HG02970 (cell line): Measurements from ENCODE around the gene PRELP.

Experiments
- ATAC-seq: cut with Tn5 transposase; IDR thresholded peaks from one replicate; pipeline ENCODE4 v1.9.1; 2021; ENCODE audit warnings: mild to moderate bottlenecking, moderate library complexity, moderate number of reproducible peaks; ENCODE audit not compliant: unreplicated experiment, low FRiP score

PRELP gene

DNA sequence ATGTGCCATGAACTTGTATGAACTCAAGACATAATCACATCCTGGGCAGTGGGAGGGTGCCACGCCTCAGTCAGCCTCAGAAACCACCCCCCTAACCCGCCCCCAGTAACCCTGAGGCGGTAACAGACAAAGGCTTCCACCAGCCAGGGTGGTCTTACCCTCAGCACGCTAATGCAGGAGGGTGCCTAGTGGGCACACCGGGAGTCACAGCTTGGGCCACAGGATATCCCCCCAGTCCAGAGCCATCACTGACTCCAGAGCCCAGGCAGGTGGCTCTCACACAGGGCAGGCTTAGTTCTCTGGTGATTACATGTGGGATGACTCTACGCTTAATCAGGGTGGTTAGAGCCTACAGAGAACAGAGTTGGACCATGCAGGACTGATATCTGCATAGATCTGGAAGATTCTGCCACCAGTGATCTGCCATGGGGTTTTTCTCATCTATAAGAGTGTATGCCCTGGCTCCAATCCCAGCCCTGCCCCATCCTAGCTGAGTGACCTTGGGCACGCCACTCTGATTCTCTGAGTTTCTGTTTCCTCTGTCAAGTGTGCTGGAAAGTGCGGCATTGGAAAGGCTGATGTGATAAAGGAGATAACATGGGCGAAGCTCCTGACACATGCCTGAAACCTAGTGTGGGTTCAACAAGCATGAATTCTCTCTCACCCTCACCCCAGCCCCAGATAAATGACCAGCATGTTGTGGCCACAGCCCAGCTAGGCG is 45.6 kb downstream of the PRELP start:
- ATAC-seq, result no peak

DNA sequence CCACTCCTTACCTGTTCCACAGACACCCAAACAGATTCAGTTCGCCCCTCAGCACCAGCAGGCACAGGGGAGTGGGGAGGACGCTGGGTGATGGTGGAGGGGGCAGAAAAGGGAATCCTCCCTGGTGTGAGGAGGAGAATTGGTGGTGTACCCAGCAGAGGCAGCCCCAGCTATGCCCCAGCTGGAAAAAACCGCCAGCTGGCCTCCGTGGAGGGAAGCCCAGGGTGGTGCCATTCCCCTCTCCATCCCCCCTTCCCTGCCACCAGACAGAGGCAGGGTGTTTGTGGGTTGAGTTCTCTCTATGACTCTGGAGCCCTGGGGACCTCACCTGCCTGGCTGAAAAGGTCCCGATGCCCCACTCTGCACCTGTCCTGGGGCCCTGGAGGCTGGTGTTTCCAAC is 46.2 kb downstream of the PRELP start:
- ATAC-seq, result no peak

DNA sequence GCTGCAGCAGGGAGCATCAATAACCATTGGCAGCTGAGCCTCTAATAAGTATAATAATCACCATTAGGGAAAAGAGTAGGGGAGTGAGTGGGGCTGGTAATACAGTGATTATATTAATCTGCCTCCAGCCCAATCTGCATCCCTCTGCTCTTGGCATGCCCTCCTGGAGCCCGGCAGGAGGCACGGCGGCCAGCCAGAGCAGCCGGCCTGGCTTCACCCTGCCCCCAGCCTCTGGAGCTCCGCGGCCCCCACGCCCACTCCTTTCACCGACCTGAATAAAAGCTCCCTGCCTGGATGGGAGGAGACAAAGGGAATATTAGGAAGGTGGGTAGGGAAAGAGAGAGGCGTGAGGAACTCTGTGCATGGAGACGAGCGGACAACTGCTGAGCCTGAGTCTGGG is 46.6 kb downstream of the PRELP start:
- ATAC-seq, result no peak

DNA sequence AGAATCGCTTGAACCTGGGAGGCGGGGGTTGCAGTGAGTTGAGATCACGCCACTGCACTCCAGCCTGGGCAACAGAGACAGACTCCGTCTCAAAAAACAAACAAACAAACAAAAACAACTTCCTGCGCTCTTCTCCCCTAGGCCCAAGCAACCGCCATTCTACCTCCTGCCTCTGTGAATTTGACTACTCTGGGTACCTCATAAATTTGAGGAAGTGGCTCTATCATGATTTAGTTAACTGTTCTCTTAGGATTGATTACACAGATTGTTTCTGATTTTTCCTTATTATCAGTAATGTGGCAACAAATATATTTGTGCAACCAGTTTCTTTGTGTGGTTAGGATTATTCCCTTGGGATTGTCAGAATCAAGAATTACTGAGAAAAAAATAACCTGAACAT is 48.1 kb downstream of the PRELP start:
- no peak for ATAC-seq

DNA sequence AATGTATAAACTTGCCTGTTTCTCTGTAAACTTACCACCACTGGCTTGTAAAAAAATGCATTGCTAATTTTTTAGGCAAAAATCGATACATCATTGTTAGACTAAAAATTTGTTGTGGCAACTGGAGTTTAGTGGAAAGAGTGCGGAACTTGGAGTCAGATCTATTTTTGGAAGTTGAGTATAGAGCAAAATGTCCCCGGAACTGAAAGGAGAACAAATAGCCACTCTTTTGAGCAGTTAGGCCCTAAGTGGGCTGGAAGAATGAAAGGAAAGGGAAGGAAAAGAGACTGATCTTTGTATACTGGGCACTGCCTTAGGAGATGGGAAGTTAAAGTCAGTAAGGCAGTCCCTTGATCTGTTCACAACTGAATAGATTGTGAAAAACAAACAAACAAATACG is 48.5 kb downstream of the PRELP start:
- ATAC-seq, result no peak

DNA sequence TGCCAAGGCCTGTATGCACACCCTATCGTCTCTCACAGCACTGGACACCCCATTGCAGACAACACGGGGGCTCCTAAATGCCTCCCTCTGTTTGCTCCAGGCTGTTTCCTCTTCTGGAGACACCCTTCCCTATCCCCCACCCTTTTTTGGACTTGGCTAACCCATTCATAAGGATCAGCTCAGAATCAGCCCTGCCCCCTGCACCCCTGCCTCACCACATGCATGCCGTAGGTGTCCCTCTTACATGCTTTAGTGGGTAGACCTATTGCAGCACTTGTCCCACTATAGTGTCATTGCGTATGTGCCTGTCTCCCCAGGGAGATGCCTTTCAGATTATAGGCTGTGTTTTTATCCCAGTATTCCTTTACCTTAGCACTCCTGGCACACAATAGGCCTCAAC is 49.2 kb downstream of the PRELP start:
- ATAC-seq, result no peak

DNA sequence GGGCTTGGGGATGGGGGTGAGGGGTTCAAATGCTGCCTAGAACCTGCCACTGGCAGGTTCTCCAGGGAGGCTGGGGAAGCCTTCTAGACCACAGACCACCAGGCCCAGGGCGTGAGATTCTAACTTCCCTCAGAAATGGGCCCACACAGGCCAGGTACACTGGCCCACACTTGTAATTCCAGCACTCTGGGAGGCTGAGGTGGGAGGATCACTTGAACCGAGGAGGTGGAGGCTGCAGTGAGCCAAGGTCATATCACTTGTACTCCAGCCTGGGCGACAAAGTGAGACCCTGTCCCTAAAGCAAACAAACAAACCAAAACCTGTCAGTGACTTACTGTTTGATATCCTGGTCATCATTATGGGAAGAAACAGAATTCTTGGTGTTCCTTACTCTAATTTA is 50.1 kb downstream of the PRELP start:
- no peak for ATAC-seq

DNA sequence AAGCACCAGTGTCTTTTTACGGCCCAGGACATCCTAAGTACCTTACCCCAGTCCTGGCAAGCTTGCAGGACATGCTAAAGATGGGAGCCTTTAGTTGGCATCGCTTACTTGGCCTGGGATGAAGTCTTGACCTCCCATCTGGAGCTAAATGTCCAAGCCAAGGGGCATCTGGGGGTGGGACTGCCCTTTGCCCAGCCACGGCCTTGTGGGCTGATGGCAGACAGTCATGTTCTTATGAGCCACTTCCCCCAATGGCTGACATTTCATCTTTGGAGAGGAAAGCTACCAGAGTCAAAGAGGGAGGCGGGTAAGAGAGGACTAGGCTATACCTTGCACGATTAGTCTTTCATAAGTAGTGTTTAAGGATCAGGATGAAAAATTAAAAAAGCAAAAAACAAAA is 50.5 kb downstream of the PRELP start:
- ATAC-seq, result no peak

DNA sequence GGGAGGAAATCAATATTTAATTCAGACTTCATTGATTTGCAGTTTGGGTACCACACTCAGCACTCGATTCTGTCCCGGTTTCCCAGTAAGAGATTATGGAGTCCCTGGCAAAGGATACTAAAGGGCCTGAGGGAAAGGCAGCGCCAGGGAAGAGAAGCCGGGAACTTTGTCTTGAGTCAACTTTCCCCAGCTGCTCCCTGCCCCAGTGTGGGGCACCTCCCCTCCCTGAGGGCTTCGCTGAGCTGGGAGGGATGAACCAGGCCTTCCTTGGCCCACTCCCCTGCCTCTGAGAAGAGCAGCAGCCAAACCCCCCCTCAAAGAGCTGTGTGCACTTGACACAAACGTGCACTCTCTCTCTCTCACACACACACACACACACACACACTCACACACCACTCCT is 51.0 kb downstream of the PRELP start:
- no peak for ATAC-seq

DNA sequence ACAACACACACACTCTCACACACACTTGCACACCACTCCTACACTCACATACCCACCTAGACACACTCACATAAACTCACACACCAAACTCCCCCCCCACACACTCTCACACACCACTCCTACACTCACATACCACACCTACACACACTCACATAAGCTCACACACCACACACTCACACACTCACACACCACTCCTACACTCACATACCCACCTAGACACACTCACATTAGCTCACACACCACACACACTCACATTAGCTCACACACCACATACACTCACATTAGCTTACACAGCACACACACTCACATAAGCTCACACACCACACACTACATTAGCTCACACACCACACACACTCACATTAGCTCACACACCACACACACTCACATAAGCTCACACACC is 51.4 kb downstream of the PRELP start:
- ATAC-seq, result no peak

DNA sequence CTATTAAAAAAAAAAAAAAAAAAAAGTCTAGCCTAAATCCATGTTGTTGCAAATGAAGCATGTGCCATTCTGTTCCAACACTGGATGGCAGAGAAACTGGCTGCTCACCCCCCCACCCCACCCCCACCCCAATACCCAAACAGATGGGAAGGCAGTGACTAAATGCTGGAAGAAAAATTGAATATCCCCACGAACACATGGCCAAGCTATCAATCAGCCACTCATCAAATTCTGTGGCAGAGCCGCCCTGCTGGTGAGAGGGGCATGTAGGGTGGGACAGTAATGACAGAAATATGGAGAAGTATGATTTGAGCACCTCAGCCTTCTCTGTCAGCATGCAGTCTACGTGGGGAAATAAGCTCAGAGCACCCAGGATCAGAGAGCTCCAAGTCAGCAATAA is 52.5 kb downstream of the PRELP start:
- ATAC-seq, result no peak

DNA sequence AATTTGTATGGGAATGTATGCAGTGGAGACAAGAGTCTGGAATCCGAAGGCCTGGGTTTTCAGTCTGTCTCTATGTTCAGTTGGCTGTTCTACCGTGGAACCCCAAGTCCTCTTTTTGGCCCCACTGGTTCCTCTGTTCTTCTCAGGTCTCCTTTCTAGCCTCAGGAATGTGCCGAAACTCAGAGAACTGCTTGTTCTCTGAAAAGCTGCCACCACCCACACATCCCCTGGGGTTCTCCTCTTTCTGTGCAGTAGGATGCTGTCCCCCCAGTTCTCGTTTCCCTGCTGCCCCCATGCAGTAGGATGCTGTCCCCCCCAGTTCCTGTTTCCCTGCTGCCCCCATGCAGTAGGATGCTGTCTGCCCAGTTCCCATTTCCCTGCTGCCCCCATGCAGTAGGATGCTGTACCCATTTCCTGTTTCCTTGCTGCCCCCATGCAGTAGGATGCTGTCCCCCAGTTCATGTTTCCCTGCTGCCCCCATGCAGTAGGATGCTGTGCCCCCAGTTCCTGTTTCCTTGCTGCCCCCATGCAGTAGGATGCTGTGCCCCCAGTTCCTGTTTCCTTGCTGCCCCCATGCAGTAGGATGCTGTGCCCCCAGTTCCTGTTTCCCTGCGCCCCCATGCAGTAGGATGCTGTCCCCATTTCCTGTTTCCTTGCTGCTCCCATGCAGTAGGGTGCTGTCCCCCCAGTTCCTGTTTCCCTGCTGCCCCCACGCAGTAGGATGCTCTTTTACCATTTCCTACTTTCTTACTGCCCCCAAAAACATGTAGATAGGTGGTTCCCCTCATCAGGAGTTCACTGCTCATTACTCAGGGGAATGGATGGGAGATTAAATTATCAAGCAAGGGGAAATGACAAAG is 53.6 kb downstream of the PRELP start:
- no peak for ATAC-seq

DNA sequence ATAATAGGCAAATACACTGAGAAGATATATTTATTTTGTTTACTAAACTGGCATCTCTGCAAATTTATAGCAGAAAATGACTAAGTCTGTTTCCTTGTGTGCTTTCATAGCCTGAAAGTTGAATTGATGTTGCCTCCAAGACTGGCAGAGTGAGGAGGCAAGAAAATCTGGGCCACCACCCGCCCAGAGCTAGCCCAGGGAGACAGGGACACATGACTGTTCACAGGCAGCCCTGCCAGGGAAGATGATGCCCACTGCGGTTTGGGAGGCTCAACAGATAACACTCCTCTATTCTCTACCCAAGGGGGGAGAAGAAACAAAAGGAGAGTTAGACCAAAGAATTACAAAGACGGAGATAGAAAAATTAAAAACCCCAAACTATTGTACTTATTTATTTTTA is 55.5 kb downstream of the PRELP start:
- no peak for ATAC-seq

DNA sequence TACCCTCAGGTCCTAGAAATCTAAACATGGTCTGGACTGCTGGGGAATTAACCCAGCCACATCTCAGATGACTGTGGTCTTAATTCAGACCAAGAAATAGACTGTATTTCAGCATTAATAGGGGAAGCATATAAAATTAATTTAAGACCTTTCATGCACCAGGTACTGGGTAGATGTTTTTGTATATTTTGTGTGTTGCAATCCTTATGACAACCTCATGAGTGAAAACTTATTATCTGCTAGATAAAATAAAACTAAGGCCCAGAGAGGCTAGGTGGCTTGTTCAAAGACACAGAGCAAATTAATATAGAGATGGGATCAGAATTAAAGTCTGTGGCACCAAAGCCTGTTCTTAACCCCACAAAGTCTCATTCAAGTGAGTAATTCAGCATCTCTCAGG is 58.4 kb downstream of the PRELP start:
- ATAC-seq, result no peak

DNA sequence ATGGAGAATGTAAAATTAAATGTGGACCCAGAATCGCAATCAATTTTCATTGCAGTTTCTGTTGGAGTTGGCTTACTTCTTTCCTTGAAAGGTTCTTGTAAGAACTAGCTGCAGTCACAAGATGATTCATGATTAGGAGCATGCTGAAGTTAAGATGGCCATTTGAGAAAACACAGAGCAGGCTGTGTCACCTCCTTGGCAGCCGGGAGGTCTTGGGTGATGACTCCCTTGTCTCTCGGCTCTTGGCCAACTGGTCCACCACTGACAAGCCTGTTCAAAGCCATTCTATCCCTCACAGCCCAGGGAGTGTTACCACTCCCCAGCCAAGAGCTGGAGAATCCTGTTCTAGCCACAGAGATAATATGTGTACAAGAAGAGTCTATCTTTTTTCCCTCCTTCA is 58.9 kb downstream of the PRELP start:
- no peak for ATAC-seq

DNA sequence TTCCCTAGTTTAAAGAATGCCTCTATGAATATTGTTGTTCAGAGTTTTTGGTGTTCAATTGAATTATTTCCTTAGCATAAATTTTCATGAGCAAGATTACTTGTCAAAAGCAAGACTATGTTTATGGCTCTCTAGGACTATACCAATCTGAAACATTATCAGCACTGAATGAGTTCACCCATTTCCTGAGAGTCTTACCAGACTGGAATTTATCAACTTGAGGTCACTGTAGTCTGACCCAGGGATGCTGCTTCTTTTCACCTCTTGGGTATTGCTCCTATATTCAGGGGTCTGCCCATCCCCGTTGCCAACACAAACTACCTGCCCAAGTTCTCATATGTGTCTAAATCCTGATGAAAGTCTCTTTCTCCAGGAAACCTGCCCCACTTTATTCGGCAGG is 61.0 kb downstream of the PRELP start:
- ATAC-seq, result no peak

DNA sequence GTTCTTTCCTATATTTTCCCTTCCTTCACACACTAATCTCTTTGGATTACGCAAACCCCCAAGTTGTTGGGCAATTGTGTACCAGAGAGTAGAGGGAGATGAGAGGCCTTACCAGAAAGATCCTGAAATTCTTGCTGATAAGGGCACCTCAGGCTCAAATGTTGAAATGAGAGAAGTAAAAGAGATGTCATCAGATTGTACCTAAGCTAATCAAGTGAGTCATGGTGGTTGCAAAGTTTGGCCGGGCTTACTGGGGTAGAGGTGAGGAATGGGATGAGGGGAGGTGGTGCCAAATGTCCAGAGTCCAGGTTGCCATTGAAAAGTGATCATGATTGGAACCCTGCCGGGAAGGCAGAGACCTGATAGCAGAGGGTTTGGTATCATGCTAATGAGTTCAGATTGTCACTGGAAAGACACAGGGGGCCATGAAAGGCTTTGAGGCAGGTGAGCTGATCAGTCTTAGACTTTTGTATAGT is 61.4 kb downstream of the PRELP start:
- no peak for ATAC-seq

DNA sequence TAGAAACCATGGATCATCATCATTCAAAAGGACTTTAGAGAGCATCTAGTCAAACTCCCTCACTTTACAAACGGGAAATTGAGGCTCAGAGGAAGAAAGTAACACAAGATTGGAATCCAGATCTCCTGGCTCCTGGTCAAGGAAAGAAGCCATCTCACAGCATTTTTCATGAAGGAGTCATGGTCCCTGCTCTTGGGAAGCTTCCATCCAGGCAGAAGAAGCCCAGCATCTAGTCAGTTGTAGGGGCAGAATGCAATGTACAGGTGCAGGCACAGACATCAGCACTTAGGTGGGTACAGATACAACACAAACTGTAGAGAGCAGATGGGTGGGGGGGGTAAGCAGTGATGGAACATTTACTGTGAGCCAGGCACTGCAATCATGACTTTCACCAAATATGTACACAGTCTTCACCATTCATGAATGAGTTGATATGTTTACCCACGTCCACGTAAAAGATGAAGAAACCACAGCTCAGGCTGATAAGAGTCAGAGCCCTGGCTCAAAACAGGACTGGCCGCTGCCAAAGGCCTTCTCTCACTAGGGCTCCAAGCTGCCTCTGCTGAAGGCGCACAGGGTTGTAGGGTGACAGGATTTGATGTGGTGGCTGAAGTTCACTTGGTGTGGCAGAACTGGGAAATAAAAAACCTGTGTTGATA is 62.3 kb downstream of the PRELP start:
- ATAC-seq, result no peak

DNA sequence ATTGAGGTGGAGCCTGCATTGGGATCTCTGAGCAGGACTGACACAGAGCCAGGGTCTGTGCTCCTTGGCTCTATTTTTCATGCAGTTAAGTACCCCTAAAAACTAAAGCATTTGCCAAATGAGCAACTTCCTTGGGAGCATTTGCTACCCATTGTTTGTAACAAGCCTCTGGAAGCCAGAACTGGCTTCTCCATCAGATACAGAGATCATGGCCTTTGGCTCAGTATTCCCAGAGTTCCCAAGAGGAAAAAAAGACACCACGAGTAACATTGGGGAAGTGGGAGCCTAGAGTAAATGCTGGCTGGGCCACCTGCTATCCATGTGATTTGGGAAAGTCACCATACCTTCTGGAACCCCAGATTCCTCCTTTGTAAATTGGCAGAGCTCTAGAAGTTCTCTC is 63.1 kb downstream of the PRELP start:
- no peak for ATAC-seq

DNA sequence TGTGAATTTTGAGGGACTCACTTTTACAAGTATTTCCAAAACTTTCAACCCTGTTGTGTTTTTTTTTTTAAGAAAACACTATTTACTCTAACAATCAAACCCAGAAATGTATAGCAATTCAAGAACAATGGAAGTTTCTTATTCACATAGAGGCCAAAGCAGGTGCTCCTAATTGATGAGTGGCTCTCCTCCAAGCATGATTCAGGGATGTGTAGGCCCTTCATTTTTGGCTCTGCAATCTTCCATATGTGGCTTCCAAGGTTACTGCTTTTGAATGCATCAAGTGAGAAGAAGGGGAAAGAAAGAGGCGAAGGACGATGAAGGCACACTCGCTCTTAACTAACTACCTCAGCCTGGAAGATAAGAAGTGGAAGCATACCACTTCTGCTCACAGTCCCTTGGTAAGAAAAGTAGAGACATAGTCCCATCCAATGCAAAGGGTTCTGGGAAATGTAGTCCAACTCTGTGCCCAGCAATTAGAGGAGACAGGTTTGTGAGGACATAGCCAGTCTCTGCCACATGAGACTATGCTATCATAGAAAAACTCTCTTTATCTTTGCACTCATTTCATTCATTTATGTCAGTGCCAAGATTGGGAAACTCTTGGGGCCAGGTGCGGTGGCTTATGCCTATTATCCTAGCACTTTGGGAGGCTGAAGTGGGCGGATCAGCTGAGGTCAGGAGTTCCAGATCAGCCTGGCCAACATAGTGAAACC is 64.4 kb downstream of the PRELP start:
- no peak for ATAC-seq
